ENCODE measurements around the gene GRM7.

GRM7 gene

DNA sequence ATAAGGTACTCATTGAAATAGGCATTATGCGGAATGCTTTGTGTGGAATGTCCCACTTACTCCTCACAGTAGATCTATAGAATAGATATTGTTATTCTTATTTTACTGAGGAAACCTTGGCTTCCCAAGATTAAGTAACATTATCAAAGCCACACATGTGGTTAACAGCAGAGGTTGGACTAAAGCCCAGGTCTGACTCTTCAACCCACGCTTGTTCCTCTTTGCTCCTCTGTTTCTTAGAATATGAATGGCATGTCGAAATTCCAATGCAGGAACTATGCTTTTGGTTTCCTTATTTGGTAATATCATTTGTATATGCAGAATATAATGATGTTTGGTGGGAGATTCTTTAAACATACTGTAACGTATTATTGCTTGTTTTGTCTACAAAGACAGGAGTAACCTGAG lies 821.9 kb downstream of the GRM7 start:
- DNase-seq = peak in 1 of 2 donors; percentile 60

GRCh38 chr3:7683426-7683825 lies 822.5 kb downstream of the GRM7 start:
- DNase-seq = no peak

- no peak for DNase-seq
These were observed 823.3 kb downstream of the GRM7 start for GRCh38 chr3:7684182-7684715.

DNA sequence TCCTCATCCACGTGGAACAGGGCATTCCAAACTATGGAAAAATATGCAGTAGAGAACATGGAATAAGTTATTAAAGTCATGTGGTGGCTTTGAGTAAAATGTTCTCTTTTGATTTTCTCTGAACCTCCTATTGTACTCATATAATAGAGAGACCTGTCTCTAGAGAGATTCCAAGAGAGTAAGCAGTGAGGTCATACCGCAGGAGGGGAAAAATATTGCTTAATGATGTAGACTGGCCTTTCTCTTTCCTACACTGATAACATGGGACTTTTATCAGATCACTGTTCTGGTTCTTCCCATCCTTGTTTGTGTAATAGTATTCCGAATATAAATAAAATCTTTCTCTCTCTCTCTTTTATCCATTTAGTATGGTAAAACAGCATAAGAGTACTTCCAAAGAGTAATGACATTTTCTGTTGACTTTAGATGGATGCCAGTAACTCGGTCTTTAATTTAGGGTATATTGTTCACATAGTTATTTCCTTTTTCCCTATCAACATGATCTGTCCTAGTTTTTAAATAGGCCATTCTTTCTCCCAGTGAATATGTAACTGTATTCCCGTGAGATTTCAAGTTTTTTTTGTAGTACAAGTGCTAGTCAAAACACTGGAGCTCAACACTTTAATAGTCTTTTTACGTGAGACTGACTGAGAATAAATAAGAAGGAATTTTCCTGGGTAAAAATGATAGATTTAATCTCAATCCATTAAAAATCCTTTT lies 826.7 kb downstream of the GRM7 start:
- DNase-seq = no peak

GRCh38 chr3:7692866-7693265 lies 832.0 kb downstream of the GRM7 start:
- no peak for DNase-seq

GRCh38 chr3:7693976-7694375 lies 833.1 kb downstream of the GRM7 start:
- no peak for DNase-seq

DNA sequence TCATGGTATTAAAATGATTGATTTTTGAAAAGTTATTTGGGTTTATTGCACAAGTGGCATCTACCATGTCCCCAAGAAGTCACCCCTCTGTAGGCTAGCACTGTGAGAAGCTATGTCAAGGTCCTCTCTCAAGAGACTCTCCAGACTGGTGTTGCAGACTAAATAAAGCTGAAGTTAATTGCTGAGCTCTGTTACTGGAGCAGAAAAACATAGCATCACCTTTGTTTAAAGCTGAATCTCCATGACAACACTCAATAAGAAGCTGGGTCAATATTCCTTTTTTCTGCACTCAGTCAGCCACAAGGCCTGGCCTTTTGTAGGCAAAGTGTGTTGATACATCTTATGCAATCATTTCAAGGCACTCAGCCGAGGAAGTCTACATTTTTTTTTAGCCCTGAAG lies 834.1 kb downstream of the GRM7 start:
- DNase-seq = no peak

- no peak for DNase-seq
These were observed 835.4 kb downstream of the GRM7 start for GRCh38 chr3:7696320-7696719.

DNA sequence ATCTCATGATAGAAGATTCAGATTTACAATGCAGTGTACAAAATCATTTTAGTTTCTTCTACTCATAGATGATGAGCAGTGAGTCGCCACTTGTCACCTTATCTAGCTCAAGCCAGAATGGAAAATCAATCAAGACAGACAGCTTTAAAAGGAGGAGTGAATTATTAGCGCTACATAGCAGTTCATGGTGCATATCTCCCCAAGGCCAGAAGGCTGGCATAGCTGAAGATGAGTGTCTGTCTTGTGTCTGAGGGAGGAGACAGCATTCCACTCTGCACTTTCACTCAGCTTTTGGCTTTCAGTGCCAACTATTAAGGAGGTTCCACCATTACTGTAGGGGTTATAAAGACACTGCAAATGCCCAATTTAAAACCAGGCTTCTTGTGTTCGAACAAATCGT lies 836.6 kb downstream of the GRM7 start:
- no peak for DNase-seq

GRCh38 chr3:7700539-7700938 lies 839.6 kb downstream of the GRM7 start:
- DNase-seq = no peak

- DNase-seq = no peak
These were observed 840.1 kb downstream of the GRM7 start for GRCh38 chr3:7700977-7701376.

- peak in 1 of 2 donors; percentile 7 for DNase-seq
These were observed 846.3 kb downstream of the GRM7 start for GRCh38 chr3:7707187-7707586.

DNA sequence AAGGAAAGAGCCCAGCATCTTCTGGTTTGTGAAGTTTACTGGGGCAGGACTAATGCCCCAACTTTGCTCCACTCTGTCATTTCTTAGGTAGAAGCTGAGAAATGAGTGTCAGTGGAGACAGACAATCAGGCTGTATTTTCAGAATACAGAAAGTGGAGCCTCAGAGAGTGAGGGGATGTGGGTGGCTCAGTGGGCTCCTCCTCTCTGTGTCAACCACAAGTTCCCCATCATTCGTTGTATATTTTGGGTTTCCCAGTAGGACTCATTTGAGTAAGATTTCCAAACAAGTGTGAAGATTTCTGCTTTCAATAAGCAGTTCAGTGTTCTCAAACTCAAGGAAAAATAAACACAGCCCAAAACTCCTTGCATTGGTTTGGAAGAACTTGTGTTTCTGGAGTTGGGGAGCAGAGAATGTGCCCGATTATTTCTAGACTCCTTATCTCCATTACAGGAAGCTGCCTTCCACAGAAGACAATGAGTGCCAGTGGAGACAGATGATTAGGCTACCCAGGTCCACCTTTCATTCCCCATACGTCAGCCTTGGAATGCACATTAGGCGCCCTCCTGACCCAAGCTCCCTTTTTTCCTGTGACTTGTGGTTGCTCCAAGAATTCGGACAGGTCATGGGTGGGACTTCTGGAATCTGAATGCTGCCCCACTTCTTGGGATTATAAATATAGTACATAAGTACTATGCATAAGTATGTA lies 848.6 kb downstream of the GRM7 start:
- peak in 1 of 2 donors; percentile 5 for DNase-seq

GRCh38 chr3:7710284-7710683 lies 849.4 kb downstream of the GRM7 start:
- no peak for DNase-seq

DNA sequence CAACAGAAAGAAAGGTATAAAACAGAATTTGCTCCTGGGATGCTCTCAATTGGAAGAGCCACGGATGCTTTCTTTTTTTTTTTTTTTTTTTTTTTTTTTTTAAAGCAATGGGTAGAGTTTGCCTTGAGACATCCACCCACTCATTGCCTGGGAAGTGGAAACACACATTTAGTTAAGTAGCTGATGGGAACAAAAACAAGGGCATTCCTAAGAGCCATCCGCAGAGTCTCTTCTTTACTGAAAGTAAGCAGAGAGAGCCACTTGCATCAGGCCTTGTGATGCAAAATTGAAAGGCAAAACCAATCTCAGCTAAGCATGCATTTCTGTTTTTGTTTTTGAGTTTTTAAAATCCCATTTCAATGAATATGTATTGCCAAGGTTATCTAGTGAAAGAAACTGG lies 852.8 kb downstream of the GRM7 start:
- no peak for DNase-seq

GRCh38 chr3:7720649-7721297 lies 859.9 kb downstream of the GRM7 start:
- no peak for DNase-seq

- no peak for DNase-seq
These were observed 861.0 kb downstream of the GRM7 start for GRCh38 chr3:7721869-7722268.

DNA sequence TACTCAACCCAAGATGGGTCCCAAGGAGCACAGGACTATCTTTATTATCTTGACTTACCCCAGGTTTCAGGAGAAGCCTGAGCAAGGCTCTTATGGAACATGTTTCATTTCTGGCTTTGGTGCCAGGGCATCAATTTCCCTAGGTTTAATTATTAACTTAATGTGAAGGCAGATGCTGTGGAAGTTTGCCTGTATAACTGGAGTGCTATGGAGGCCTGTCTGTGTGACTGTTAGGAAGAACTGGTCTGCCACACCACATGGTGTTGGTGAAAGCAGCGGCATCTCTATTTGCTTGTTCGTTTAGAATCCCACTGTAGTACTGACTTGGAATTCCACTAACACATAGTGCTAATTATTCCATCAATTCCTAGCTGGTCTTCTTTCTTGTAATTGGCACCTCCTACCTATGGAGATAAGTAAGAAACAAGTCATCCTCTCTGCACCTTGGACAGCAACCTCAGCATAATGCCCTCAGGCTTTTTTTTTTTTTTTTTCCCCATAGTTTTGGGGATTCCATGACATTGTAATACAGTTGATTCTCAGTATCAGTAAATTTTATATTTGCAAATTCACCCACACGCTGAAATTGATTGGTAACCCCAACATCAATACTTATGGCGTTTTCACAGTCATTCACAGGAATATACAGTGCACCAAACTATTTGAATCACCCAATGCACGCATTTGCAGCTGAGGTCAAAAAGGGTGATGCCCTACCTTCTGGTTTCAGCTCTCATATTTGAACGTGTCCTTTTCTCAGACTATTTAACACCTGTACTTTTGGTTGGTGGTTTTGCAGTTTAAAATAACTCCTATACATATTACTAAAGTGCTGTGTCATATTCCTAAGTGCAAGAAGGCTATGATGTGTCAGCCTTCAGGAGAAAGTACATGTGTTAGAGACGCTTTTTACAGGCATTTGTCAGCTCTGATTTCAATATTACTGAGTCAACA lies 867.9 kb downstream of the GRM7 start:
- DNase-seq = no peak

DNA sequence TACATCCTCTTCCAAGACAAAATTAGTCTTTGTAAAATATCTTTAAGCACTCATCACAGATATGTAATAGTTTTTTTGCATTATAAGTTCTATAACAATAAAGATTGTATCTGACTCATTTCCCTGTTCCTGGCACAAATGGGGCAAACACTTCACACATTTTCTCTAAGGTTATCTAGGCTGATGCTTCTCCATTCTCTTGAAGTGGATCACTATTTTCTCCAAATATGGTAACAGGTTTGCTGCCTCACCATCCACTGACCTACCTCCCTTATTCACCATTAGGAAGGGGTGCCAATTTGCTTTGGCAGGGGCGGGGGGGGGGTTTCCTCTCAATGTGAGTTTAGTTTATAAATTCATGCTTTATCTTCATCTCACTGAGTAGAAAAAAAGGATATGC lies 873.0 kb downstream of the GRM7 start:
- DNase-seq = no peak

- no peak for DNase-seq
These were observed 873.5 kb downstream of the GRM7 start for GRCh38 chr3:7734456-7734855.

GRCh38 chr3:7737263-7737662 lies 876.3 kb downstream of the GRM7 start:
- DNase-seq = no peak

DNA sequence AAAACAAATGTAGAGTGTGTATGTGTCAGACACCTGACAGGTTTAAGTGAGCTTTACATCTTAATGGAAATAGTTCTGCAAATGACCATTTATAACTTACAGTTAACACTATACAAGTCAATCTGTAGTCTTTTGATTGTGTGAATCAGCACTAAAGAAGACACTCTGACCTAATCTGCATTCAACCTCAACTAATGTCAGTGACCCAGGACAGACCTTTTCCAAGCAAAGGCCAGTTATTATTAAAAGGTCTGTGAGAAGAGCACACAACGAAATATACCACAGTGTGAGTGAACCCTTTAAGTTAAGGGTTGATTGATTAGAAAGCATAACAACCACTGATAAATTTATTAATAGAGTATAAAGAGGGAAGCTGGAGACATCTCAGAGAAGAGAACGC lies 878.8 kb downstream of the GRM7 start:
- no peak for DNase-seq

DNA sequence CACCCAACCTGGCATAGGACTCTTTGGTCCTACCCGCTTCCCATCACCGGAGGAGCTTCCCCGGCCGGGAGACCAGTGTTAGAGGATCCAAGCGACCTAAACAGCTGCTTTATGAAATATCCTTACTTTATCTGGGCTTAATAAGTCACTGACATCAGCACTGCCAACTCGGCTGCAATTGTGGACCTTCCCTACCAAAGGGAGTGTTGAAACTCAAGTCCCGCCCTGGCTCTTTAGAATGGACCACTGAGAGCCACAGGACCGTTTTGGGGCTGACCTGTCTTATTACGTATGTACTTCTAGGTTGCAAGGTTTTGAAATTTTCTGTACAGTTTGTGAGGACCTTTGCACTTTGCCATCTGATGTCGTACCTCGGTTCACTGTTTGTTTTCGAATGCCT lies 879.5 kb downstream of the GRM7 start:
- DNase-seq = no peak

Data from bone marrow (tissue), 2 donors.